ENCODE measurements around the gene LITAF.

The LITAF gene

DNA sequence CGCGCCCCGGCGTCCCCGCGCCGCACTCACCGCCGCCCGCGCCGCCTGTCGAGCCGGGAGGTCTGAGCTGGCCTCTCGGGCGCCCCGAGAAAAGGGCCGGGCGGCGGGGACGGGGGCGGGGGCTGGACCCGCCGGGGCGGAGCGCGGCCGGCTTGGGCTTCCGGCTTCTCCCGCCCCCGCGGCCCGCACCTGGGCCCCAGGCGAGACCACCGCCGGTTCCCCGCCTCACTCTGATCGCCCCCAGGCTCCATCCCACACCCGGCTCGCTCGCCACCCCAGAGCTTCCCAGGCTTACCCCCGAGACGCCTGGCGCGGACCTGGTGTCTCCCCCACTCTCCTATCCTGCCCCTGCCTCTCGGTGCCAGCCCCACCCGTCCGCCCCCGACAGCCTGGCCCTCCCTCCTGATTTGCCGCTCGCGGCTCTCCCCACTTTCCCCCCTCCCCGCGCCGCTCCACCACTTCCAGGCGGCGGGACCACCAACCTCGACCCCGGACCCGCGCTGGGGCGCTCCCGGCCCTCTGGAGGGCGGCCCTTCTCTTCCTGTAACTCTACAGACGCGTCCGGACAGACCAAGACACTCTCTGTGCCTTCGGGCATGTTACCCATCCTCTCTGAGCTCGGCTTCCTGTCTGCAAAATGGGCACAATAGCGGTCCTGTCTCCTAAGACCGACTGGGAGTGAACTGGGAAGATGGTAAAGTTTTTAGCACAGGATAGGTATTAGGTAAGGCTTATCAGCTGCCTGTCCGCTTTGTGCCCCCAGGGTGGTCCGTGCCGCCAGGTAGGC lies at the start of gene LITAF:
Gene LITAF, minus strand, starts transcription at position 64 of the 787 bp plus-strand sequence. CDS start 30,189 bp downstream, outside the sequence.
- DNase-seq: peak; percentile 70

DNA sequence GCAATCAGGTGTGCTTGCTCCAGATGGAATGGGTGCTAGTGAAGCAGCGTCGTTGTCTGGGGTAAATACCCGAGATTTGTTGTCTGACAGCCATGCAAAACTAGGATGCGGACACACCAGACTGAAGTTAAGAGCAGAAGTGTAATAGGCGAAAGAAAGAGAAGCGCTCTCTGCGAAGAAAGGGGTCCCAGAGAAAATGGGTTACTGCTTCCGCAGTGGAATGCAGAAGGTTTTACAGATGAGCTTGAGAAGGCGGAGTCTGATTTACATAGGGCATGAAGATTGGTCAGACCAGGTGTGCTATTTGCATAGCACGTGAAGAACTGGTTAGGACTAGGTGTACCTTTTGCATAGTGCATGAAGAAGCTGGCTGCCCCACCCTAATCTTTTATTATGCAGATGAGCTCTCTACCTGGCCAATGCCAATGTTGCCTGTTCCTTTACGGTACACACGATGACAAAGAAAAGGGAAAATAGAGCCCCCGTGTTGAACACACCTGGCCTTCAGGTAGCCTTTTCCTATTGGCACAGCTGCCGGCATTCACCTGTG lies 49.5 kb upstream of the LITAF start:
- no peak for DNase-seq

DNA sequence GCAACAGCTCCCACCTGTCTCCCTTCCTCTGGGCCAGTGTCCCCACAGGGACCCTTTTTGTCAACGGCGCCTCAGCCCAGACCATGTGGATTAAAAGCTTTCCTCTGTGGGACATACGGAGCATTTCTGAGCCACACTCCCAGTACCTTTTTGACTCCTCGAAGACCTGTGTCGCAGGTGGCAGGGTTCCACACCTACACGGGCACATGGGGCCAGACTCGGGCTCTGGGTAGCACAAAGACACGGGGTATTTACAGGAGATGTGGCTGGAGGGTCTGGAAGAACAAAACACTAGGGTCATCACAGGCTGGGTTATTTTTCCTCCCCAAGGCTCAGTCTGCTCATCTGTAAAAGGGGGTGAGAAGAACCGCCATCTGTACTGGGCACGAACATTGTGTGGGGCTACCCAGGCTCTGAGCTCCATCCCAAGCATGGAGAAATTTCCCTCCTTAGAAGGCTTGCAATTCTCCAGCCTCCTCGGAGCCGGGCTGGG lies 49.0 kb upstream of the LITAF start:
- DNase-seq: no peak

DNA sequence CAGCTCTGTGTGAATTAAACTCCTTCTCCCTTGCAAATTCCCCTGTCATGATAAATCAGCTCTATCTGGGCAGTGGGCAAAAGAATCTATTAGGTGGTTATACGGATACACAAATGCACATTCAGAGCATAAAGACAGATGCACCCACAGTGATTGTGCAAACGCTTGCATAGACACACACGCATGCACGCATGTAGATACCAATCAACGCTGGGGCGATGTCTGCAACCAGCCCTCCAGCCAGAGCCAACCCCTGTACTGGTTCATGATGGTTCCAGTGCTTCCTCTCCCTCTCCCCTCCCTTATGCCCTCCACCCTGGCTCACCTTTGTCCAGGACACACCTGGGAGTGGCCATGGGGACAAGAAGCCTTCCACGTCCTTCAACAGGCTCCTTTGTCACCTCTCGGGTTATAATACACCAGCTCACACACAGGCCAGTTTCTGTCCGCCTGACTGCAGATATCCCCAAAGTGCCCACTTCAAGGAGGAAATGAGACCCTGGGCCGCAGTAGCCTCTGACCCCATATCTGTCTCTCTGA lies 48.5 kb upstream of the LITAF start:
- no peak for DNase-seq

DNA sequence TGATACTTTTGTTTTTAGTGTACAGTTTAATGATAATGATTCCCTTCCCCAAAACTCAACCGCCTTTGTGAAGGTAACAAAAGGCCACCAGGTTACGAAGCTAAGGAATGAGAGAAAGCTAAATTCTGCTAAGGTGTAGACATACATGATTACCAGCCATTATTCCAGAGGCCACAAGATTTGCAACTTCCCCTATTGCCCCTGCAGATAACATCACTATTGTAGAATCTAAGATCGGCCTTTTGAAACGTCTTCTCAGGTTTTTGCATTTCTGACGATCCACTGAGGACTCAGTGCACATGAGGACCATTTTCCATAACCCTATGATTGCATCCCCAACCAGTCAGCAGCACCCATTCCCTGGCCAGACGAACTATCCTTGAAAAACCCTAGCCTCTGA lies 47.6 kb upstream of the LITAF start:
- DNase-seq: no peak

DNA sequence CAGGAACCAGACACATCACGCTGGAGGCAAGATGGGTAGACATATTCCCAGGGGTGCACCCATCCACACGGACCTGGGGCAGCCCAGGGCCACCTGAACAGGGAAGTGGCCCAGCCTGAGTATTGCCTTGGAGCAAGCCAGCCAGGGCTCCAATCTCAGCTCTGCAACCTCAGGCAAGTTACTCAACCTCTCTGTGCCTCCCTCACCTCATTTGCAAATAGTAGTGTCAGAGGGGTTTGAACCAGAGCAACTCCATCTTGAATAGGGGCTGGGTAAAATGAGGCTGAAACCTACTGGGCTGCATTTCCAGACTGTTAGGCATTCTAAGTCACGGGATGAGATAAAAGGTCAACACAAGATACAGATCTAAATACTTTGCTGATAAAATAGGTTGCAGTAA lies 46.4 kb upstream of the LITAF start:
- DNase-seq: no peak

DNA sequence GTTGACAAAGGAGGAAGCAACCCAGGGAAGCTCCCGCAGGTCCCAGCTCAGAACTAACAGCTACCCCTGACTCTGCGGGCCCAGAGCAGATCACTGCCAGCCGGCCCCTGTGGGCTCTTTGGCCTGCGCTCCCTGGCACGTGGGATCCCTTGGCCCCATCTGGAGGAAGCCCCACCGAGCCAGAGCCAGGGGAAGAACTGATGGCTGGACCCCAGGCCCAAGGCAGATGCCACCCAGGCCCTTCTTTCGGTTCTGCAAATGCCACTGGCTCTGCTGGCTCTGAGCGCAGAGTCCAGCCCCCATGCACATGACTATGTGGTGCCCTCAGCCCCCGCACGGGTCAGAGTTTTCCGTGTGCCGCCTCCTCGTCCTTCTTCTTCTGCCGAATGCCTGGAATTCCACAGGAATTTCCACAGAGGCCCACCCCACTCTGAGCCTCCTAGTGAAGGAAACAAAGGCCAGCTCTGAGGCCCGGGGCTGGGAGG lies 45.8 kb upstream of the LITAF start:
- DNase-seq: no peak

DNA sequence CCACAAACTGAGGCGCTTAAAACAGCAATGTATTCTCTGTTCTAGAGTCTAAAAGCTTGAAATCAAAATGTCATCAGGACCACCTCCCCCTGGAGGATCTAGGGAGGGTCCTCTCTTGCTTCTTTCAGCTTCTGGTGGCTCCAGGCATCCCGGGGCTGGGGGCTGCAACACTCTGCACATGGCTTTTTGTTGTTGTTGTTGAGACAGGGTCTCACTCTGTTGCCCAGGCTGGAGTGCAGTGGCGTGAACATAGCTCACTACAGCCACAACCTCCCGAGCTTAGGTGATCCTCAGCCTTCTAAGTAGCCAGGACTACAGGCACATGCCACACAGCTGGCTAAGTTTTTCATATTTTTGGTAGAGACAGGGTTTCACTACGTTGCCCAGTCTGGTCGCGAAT lies 44.5 kb upstream of the LITAF start:
- DNase-seq: no peak

DNA sequence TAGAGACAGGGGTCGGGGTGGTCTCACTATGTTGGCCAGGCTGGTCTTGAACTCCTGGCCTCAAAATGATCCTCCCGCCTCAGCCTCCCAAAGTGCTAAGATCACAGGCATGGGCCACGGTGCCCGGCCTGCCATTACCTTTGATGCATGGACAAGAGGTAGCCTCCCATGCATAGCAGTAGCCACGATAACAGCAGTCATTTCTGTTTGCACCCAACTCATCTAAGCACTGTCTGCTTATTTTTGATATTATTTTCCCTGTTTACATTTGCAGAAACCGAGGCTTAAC lies 44.0 kb upstream of the LITAF start:
- no peak for DNase-seq

DNA sequence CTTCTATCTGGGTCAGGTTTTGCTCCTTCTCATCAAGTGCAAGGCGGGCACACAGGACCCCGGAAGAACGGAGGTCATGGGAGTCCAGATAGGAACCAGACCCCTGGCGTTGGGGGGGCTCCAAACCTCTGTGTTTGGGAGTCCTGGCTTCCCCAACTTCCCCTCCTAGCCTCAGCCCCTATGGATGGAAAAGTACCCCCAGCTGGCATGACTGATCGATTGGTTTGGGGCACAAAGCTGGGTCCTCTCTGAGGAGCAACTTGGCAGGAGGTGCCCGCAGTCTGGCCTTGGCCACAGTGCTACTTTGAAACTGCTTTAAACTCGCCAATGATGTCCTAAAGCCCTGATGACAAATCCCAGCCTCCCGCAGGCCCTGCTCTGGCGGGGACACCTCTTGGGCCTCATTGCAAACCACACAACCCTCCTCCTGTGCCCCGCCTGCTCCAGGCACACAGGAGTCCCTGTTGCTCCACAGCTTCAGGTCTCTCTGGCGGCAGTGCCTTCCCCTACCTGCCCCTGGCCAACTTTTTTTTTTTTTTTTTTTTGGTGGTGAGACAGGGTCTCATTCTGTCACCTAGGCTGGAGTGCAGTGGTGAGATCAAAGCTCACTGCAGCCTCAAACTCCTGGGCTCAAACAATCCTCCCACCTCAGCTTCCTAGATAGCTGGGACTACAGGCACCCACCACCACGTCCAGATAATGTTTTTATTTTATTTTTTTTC lies 43.5 kb upstream of the LITAF start:
- DNase-seq: peak; percentile 22

DNA sequence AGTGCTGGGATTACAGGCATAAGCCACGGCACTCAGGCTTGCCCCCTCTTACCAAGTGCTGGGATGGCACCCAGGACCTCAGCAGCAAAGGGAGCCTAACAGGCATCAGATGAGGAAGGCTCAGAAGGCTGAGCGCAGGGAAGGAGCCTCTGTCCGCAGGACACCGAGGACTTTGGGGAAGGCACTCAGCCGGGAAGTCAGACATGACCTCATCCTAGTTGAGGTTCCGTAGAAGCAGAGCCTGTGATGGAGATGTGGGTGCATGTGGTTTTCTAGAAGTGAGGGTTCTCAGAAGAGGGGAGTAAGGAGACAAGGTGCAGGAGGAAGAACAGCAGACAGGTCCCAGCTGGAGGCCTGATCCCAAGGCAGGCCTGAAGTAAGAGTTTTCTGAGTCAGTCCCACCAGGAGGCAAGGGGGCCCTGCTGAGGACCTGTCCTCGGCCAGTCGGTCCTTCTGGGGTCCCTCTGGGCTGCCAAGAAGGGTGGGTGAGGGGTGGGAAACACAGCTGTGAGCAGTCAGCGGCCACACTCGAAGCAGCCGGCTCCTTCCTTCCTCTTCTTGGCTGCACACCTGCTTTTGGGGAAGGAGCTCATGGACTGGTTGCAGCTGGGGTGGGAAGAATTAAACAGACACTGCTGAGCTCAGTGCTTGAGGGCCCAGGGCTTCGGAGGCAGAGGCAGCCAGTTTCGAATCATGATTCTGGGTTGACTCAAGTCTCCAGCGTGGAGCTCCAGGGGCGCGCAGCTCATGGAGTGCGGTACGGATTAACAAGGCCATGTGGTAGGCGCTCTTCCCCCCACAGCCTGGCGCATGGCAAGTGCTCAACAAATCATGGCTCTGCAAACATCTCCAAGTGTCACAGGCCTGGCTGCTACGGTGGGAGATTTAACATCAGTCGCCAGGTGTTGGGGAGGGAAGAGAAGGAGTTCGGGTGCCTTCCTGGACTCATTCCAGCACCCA lies 42.6 kb upstream of the LITAF start:
- DNase-seq: peak; percentile 25

DNA sequence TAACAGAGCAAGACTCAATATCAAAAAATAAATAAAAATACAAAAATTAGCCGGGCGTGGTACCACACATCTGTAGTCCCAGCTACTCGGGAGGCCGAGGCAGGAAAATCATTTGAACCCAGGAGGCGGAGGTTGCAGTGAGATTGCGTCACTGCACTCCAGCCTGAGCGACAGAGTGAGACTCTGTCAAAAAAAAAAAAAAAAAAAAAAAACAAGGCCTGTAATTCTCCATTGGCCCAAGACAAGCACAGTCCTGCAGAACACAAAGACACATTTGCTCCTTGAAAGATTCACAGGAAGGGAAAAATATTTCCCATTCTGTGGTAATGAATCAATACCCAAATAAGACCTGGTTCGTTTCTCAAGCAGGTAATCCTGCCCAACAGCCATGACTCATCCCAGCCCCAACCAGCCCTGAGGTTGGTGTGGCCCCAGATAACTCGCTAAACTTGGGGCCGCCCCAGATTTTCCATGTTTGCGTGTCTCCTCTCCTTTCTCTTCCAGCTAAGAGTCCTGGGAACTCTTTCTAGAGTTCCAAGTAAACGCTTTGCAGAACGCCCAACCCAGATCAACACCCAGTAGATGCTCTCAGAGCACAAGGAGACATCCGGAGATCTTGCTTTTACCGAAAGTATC lies 41.2 kb upstream of the LITAF start:
- no peak for DNase-seq

DNA sequence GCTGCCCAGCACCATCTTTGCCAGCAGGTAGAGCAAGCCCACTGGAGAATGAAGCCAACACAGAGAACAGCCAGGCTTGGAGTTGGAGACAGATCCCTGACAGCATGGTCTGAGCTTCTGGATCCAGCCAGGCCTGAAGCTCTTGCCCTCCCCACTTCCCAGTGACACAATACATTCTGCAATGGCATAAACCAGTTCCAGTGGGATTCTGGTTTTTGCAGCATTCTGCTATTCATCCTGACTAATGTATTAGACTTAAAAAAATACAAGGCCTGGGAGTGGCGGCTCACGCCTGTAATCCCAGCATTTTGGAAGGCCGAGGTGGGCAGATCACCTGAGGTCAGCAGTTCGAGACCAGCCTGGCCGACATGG lies 40.6 kb upstream of the LITAF start:
- DNase-seq: no peak

DNA sequence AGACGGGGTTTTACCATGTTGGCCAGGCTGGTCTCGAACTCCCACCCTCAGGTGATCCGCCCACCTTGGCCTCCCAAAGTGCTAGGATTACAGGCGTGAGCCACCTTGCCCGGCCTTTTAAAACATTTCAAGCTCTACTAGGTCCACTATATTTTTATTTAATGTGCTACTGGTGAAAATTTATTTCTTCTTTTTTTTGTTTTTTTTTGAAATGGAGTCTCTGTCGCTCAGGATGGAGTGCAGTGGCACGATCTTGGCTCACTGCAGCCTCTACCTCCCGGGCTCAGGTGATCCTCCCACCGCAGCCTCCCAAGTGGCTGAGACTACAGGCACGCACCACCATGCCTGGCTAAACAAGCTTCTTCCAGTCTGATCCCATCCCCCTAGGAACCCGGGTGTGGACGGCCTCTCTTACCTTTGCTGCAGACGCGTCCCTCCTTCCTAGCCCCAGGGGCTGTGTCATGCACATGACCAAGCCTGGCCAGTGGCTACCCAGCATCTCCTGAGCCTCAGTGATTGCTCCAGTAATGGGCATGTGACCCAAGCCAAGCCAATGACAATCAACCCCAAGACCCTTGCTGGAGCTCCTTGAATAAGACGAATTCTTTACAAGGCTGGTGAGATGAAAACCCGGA lies 40.1 kb upstream of the LITAF start:
- DNase-seq: no peak

DNA sequence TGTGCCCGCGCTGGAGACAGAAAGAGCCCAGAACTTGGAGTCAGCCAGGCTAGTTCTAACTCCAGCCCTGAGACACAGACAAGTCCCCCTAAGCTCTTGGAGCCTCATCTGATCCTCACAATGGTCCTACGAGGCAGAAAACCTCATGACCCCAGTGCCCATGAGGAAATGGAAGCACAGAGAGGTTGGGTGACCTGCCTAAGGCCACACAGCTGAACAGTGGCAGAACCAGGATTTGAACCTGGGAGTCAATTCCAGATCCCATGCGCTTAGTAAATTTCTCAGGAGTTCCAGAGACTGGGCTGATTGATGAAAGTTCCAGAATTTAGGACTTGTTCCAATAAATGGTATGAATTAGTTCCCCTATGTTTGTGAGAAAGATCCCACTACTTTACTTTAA lies 39.0 kb upstream of the LITAF start:
- DNase-seq: no peak

DNA sequence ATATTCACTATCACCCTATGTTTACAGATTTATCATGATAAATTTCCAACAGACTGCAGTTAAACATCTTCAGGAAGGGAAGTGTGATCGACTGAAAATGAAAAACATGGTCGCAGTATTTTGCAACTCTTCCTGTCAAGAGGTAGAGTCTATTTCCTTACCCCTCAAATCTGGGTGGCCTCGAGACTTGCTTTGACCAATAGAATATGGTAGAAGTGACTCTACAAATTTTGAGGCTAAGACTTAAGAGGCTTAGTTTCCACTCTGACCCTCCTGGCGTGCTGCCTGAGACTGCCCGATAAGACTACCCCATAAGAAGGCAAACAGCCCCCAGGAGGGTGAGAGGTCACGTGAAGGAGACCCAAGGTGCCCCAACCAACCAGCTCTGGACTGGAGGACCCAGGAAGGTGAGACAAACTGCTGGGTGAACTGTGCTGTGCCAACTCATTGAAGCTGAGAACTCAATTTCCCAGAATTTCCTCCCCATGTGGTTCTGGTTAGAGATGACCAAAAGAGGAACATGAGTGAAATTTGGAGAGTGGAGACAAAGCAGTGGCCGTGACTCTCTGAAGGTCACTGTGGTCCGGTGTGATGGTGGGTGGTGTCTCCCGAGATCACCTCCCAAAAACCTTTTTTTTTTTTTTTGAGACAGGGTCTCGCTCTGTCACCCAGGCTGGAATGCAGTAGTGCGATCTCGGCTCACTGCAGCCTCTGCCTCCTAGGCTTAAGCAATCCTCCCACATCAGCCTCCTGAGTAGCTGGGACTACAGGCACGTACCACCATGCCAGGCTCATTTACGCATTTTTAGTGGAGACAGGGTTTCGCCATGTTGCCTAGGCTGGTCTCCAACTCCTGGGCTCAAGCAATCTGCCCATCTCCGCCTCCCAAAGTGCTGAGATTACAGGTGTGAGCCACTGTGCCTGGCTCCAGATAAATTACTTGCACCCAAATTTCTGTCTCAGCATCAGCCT lies 38.2 kb upstream of the LITAF start:
- no peak for DNase-seq

DNA sequence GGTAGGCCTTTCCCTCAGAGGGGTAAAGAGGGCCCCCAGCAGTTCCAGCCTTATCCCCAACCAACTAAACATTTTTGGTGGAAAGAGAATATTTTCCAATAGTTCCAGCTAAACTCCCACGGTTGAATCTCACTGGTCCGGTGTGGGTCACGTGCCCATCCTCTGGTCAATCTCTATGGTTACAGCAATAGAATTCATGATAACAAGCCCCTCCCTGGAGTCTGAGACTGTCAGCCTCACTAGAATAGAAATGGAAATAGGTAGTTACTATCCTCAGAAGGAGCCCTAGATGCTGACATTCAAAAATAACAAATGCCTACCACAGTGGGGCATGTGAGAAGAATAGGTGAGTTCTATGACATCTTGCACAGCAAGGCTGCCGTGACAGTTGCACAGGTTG lies 37.5 kb upstream of the LITAF start:
- no peak for DNase-seq

DNA sequence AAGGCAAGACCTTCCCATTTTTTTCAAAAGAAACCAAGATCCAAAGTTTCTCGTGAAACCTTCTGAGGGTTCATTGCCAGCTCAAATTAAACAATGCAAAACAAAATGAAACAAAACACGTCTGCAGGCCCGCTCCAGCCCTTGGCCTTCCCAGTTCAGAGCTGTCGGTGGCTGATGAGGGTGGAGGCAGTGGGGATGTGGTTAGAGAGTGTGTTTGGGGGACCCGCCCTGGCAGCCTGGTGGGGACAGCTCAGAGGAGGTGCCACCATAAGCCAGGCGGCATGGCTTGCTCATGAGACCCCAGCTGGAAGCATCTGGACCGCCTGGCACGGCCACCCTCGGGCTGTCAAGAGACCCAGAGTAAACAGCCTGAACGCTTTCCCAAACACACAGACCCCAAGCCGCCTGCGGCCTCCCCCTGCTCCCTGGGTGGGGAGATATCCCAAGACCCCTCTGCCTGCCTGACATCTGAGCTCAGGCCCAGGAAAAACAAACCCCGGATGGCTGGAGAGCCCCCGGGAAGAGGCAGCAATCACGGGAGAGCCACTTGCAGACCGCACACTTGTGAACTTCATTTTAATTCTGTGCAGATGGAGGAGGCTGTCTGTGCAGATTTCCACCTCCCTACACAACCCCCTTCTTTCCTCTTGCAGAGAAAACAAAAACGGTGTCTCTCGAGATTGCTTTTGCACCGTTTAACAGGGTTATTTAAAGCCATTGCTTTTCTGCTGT lies 35.4 kb upstream of the LITAF start:
- DNase-seq: peak; percentile 83

DNA sequence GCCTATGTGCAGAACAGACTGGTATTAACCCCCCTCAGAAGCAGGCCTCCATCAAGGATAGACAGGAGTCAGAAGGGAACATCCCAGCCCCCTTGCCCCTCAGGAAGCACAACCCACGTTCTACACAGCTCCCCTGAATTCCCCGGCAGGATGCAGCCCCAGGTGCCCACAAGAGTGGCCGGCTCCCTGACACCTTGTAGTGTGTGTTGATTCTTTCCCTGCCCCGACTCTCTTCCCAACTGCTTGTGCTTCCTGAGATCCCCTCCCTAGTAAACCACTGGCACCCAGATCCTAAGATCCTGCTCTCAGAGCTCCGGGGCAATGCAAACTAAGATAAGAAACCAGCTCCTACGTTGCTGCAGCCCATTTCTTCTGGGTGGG lies 34.8 kb upstream of the LITAF start:
- peak; percentile 45 for DNase-seq

Measured in CD4-positive, alpha-beta T cell treated with Interleukin-17A for 4 hours (primary cell).